CD4-positive, alpha-beta T cell treated with Interleukin-1 beta for 1 hour (primary cell): ENCODE measurements around the gene ZNF775.

Experiments used
- DNase-seq, 2 donors: peaks; one replicate each; pipeline ENCODE4 v3.0.0-alpha.2; 2020 to 2022

ZNF775 gene

DNA sequence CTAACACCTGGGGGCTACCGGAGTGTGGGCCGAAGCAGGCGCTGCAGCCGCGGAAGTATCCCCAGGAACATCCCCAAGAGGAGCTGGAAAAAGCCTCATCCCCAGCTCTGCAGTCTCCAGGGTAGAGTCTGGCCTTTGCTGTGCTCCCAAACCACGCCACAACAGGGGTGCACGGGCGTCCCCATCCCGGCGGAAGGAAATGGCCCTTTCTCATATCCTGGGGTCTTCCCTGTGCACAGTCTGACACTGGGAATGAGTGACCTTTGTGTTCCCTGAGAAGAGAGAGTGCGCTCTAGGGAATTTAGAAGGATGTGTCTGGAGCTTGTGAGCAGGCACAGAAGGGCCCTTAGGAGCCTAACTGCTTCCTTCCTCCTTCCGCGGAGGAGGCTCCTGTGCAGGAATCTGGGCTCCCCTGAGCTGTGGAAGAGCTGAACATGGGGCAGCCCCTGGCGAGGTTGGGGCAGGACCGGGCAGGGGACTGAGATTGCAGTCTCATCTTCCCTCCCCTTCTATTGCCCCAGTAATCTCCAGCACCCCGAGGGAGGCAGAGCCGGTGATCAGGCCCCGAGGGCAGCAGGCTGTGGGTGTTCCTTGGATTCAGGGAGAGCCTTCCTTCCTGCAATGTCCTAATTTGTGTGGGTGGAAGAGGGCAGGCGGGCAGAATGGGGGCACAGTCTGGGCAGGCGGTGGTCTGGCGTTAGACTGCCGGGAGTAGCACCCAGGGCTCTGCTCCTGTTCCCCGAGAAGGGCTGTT lies 9.2 kb upstream of the ZNF775 start:
- no peak for DNase-seq

GRCh38 chr7:150370612-150371071 lies 8.5 kb upstream of the ZNF775 start:
- DNase-seq, result no peak

DNA sequence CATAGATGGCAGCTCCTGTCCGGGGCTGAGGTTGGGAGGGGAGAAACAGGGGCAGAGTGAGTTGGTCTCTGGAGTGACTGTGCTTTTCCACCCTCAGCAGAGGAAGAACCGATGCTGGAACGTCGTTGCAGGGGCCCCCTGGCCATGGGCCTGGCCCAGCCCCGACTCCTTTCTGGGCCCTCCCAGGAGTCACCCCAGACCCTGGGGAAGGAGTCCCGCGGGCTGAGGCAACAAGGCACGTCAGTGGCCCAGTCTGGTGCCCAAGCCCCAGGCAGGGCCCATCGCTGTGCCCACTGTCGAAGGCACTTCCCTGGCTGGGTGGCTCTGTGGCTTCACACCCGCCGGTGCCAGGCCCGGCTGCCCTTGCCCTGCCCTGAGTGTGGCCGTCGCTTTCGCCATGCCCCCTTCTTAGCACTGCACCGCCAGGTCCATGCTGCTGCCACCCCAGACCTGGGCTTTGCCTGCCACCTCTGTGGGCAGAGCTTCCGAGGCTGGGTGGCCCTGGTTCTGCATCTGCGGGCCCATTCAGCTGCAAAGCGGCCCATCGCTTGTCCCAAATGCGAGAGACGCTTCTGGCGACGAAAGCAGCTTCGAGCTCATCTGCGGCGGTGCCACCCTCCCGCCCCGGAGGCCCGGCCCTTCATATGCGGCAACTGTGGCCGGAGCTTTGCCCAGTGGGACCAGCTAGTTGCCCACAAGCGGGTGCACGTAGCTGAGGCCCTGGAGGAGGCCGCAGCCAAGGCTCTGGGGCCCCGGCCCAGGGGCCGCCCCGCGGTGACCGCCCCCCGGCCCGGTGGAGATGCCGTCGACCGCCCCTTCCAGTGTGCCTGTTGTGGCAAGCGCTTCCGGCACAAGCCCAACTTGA lies 7.8 kb upstream of the ZNF775 start:
- DNase-seq, result no peak

DNA sequence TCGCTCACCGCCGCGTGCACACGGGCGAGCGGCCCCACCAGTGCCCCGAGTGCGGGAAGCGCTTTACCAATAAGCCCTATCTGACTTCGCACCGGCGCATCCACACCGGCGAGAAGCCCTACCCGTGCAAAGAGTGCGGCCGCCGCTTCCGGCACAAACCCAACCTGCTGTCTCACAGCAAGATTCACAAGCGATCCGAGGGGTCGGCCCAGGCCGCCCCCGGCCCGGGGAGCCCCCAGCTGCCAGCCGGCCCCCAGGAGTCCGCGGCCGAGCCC lies 7.2 kb upstream of the ZNF775 start:
- DNase-seq, result no peak

DNA sequence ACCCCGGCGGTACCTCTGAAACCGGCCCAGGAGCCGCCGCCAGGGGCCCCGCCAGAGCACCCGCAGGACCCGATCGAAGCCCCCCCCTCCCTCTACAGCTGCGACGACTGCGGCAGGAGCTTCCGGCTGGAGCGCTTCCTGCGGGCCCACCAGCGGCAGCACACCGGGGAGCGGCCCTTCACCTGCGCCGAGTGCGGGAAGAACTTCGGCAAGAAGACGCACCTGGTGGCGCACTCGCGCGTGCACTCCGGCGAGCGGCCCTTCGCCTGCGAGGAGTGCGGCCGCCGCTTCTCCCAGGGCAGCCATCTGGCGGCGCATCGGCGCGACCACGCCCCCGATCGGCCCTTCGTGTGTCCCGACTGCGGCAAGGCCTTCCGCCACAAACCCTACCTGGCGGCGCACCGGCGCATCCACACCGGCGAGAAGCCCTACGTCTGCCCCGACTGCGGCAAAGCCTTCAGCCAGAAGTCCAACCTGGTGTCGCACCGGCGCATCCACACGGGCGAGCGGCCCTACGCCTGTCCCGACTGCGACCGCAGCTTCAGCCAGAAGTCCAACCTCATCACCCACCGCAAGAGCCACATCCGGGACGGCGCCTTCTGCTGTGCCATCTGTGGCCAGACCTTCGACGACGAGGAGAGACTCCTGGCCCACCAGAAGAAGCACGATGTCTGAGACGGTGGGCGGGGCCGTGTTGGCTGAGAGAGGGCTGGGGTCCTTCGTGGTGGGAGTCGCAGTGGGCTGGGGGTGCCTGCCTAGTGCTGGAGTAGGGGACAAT lies 6.7 kb upstream of the ZNF775 start:
- DNase-seq, result no peak

DNA sequence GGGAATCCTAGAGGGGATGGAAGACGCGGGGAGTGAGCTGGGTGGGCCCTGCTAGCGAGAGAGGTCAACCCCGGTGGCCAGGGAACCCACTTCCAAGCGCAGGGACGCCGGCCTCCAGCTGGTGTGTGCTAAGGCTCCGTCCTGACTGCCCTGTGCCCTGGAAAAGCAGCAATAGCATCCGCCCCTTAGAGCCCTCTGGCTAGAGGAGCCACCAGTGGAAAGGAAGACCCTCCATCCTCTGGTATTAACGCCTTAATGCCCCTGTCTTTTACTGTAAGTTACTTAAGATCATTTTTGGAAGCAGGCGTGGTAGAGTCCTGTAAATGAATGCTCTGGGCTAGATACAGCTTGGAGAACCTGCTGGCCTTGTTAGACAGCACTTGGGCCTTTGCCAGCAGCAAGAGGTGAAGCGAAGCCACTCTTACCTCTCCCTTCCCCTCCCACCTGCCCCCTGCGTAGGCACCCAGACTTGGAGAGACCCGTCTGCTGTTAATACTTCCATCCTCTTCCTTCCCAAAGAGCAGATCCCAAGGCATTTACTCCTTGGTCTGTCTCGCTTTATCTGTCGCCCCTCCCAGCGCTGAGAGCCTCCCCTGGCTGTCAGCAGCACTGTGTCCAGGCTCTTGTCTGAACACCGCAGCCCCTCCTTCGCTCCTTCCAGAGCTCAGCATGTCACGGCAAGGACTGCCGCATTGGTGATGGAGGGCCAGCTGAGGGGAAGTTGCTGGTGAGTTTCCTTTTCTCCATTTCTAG lies 5.9 kb upstream of the ZNF775 start:
- DNase-seq, result no peak

- no peak for DNase-seq
These were observed 5.1 kb upstream of the ZNF775 start for GRCh38 chr7:150374026-150374425.

- no peak for DNase-seq
These were observed 4.7 kb upstream of the ZNF775 start for GRCh38 chr7:150374472-150374871.

DNA sequence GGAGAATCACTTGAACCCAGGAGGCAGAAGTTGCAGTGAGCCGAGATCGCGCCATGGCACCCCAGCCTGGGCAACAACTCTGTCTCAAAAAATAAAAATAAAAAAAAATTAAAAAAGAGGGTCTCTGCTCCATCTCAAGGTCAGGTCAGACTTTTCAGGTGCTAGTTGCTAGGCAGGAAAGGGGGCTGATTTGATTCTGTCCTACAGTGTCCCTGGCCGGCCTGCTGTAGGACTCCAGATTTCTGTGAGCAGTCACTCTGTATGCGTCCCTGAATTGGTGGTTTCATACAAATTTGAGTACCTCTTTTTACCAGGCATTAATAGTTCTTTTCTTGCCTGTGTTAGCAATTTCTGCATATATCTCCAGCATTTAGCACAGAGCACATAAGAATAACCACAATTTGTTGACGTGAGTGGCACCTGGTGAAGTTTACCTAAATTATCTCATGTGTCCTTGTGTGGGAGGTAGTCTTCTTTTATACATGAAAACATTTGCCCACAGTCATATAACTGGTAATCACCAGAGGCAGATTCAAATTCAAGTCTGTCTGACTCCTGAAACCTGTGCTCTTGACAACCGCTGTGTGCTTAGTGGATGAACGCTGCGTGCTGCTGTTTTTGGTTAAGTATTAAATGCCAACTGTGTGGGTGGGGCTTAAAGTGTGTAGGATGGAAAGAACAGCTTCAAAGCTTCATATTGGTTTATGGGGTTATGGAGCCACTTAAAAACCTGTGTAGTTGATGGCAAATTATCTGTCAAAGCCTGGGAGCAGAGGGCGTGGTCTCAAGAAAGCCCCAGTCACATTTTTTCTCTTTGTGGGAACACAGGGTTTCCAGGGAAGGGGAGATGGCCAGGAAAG lies 3.2 kb upstream of the ZNF775 start:
- no peak for DNase-seq

GRCh38 chr7:150376560-150376959 lies 2.6 kb upstream of the ZNF775 start:
- no peak for DNase-seq

DNA sequence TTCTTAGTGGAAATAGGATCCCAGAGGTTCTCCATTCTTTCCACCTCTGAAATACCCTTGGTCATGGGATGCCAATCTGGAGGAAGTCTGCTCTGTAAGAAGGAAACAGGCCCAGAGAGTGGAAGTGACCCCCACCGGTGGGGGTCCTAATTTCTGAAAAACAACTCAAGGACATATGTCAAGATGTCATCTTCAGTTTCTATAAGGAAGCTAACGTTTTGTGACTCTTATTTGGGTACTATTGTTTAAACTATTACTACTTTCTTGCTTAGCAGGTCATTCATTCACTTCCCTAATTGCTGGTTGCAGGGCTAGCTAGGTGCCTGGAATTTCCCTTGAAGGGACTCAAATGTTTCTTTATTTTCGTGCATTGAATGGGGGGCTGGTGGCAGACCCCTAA lies 1.9 kb upstream of the ZNF775 start:
- no peak for DNase-seq

GRCh38 chr7:150377635-150378034 lies 1.5 kb upstream of the ZNF775 start:
- DNase-seq, result no peak

- peak; percentile 51 to 56 for DNase-seq
These were observed 846 bp upstream of the ZNF775 start for GRCh38 chr7:150378115-150378852.

DNA sequence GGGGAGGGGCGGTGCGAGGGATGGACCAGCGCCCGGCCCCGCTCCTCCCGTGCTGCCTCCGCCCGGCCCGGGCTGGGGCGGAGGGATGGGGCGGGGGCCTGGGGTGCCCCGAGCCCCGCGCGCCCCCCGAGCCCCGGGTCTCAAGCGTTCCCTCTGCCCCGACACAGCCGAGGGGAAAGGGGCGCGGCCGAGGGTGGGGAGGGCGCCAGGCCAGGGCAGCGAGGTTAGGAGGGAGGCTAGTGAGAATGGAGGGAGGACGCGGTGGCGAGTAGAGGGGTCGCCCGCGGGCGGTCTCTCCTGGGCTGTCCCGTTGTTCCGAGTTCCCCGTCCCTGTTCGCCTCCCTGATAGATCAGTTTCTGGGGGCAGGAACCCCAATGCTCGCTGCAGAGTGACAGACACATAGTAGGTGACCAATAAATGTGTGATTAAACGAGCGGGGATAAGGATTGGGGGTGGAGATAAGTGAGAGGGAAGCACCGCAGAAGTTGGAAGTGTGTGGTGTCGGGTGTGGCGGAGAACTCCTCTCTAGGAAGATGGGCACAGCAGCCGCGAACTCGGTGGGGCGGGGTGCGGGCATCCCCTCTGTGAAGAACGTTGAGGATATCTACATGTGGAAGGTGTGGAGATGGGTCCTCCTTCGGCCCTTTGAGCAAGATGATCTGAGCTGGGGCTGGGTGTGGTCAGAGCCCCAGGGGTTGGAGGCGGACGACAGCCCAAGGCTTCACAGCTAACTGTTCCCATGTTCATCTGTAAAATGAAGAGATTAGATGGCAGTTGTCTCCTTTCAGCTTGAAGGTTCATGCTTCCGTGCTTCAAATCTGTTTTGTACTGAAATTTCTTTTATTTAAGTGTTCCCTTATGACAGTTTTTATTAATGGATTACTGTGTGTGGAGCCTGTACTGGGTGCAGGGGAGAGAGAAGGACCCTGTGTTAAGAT lies 580 bp downstream of the ZNF775 start:
- DNase-seq, result no peak

DNA sequence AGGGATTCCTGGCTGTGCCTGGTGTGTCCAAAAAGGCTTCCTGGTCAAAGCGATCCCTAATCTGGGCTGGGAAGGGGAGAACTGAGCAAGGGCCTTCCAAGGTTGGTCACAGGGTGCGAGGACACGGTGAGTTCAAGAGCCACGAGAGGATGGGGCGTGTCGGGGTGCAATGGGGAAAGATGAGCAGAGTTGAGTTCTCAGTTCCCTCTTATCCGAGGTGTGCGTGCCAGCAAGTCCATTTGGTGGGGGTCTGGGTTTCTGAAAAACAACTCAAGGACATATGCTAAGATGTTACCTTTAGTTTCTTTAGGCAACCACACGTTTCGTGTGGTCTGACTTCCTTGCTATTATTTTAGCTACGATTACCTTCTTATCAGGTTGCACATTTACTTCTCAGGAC lies 1.3 kb downstream of the ZNF775 start:
- no peak for DNase-seq

DNA sequence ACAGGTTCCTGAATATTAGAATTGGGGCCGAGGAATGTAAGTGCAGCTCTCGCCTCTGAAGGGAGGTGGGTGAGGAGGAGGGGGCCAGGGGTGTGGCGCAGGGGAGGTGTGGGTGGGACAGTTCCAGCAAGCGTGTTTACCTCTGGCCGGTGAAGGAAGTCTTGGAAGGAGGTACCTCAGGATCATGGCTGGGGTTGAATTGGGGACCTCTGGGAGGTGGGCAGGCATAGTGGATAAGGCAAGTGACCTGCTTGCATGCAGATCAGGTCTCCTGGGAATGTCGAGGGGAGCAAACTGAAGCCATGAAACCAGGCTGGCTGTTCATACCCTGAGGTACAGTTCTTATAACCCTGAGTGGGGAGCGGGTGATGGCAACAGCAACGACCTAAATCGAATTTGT lies 2.0 kb downstream of the ZNF775 start:
- no peak for DNase-seq

GRCh38 chr7:150381785-150382122 lies 2.6 kb downstream of the ZNF775 start:
- no peak for DNase-seq

GRCh38 chr7:150382123-150382843 lies 3.2 kb downstream of the ZNF775 start:
- no peak for DNase-seq

- DNase-seq, result no peak
These were observed 3.7 kb downstream of the ZNF775 start for GRCh38 chr7:150382844-150383225.
